Stomach (tissue), 9 donors: ENCODE data around the gene CPS1. TPM values are rescaled to one million over a fixed set of nuclear protein-coding genes. Genes with fewer than 3 reads are reported as not detected.

Experiments used
- DNase-seq, 2 donors: peaks; one replicate each; pipeline versions ENCODE4 v3.0.0 to v3.0.0-alpha.2; 2013 to 2019
- H3K27ac ChIP-seq, 5 donors: fragments of 200-600 bp in 4 of 5; sonication (generic) in 4 of 5; one replicate each; pipeline ENCODE4 v1.5.1; 2013 to 2019; ENCODE audit warnings: mild to moderate bottlenecking in 1 of 5, moderate library complexity in 1 of 5
- H3K27me3 ChIP-seq, 3 donors: fragments of 200-600 bp; sonication (generic); one replicate each; pipeline ENCODE4 v1.5.1; 2017 to 2019; ENCODE audit warnings: mixed run types in 1 of 3
- H3K36me3 ChIP-seq, 4 donors: fragments of 200-600 bp; sonication (generic); 1 replicate in 3 of 4; 2 replicates in 1 of 4; pipeline ENCODE4 v1.5.1; 2016 to 2019
- H3K4me1 ChIP-seq, 4 donors: fragments of 200-600 bp; sonication (generic); one replicate each; pipeline ENCODE4 v1.5.1; 2016 to 2019
- H3K4me3 ChIP-seq, 4 donors: fragments of 200-600 bp; sonication (generic) in 3 of 4; one replicate each; pipeline ENCODE4 v1.5.1; 2016 to 2019; ENCODE audit warnings: mild to moderate bottlenecking in 1 of 4
- H3K9me3 ChIP-seq, 4 donors: fragments of 200-600 bp; sonication (generic); one replicate each; pipeline ENCODE4 v1.5.1; 2016 to 2019
- CTCF ChIP-seq, 7 experiments: fragments of 450-650 bp in 4 of 7; fragments of 200-600 bp in 3 of 7; sonication (generic) in 3 of 7; IDR thresholded peaks; one replicate each; pipeline ENCODE4 v1.5.1; 2016 to 2019; ENCODE audit warnings: antibody characterized with exemption in 7 of 7, control low read depth in 2 of 7, mild to moderate bottlenecking in 1 of 7
- EP300 ChIP-seq: sonication (generic); formaldehyde crosslinking; IDR thresholded peaks from one replicate; pipeline ENCODE4 v1.6.1; 2017; ENCODE audit warnings: antibody characterized with exemption
- POLR2A ChIP-seq, 4 donors: fragments of 450-650 bp; IDR thresholded peaks; one replicate each; pipeline ENCODE4 v1.6.1; 2016; ENCODE audit warnings: antibody characterized with exemption in 4 of 4, control low read depth in 2 of 4, mild to moderate bottlenecking in 1 of 4, moderate library complexity in 1 of 4
- POLR2AphosphoS5 ChIP-seq, 3 donors: sonication (generic); formaldehyde crosslinking; IDR thresholded peaks; one replicate each; pipeline ENCODE4 v1.6.1; 2016; ENCODE audit warnings: antibody characterized with exemption in 3 of 3
- WGBS, 5 donors: extraction: QIAGEN DNeasy Blood & Tissue Kit in 3 of 5; methylation state at CpG; one replicate each; pipeline versions ENCODE4 v1.1.5 to v1.1.7; 2013 to 2018; 5-methylcytosine and 5-hydroxymethylcytosine counted together
- intact Hi-C: fragments of 100-400 bp; cut with DNase I; formaldehyde crosslinking; loops from one replicate; pipeline ENCODE4 v1.15.1; 2023; ENCODE audit warnings: low total_unique reads
- polyA plus RNA-seq, 3 donors: library from polyadenylated mRNA; stranded (reverse); fragments of 200-250 nt; gene quantifications; one replicate each; pipeline ENCODE4 v1.2.3, GENCODE V29; 2013
- total RNA-seq, 5 donors: library from RNA; depleted of rRNA; stranded (reverse); fragments of >200 nt; gene quantifications; one replicate each; pipeline versions ENCODE4 v1.1.0 to v1.2.3, GENCODE V29; 2014 to 2016
- donor health status: healthy with polysubstance abuse.
- donor health status: Bipolar disorder and iron deficiency.
- donor health status: healthy.

Gene CPS1
- total and polyA plus RNA-seq, 8 donors, result under 0.01 to 14.9 (median 0.51) TPM

- DNase-seq, result no peak
- TF ChIP-seq EP300 (no peak), POLR2AphosphoS5 (IDR thresholded peaks at IDR 0.05) (no peak), CTCF (IDR thresholded peaks at IDR 0.05) (no peak), POLR2A (IDR thresholded peaks at IDR 0.05) (no peak)
- 74 to 91% (median 85%) methylated on average over 1 of the region's 1 CpG for WGBS, 5 donors
- no peaks in the 10 kb centered on the region for H3K27me3 ChIP-seq
- H3K27ac ChIP-seq, result no peak overlapping the region
- H3K4me1 ChIP-seq, result no peaks in the 10 kb centered on the region
- H3K36me3 ChIP-seq, result no peaks in the 10 kb centered on the region
- H3K9me3 ChIP-seq, result no peaks in the 10 kb centered on the region
- no peak overlapping the region for H3K4me3 ChIP-seq
- intact Hi-C loops, result no loop called here
These were observed 60.9 kb downstream of the CPS1 start for GRCh38 chr2:210617318-210617717.

GRCh38 chr2:210617732-210618330 lies 61.4 kb downstream of the CPS1 start:
- TF ChIP-seq POLR2A (IDR thresholded peaks at IDR 0.05), result no peak
- TF ChIP-seq POLR2AphosphoS5 (IDR thresholded peaks at IDR 0.05), result no peak
- TF ChIP-seq CTCF (IDR thresholded peaks at IDR 0.05), result peak in 4 of 7 experiments; percentile 13 to 50 (median 23)
- TF ChIP-seq EP300, result no peak
- Histone ChIP-seq H3K4me3 (no peak overlapping the region), H3K27me3 (no peaks in the 10 kb centered on the region), H3K27ac (no peak overlapping the region), H3K36me3 (no peaks in the 10 kb centered on the region), H3K9me3 (no peaks in the 10 kb centered on the region), H3K4me1 (no peaks in the 10 kb centered on the region)
- DNase-seq, result peak in 1 of 2 donors; percentile 71
- 20 to 31% (median 22%) methylated on average over 3 of the region's 3 CpGs for WGBS, 5 donors
- intact Hi-C loops, result no loop called here

DNA sequence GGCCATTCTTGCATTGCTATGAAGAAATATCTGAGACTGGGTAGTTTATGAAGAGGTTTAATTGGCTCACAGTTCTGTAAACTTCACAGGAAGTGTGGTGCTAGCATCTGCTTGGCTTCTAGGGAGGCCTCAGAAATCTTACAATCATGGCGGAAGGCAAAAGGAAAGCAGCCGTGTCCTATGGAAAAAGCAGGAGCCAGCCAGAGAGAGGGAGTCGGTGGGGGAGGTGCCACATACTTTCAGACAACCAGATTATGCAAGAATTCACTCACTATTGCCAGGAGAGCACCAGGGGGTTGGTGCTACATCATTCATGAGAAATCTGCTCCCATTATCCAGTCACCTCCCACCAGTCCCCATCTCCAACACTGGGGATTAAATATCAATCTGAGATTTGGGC lies 64.1 kb downstream of the CPS1 start:
- no peak for TF ChIP-seq EP300
- TF ChIP-seq CTCF (IDR thresholded peaks at IDR 0.05), result no peak
- no peak for TF ChIP-seq POLR2AphosphoS5 (IDR thresholded peaks at IDR 0.05)
- no peak for TF ChIP-seq POLR2A (IDR thresholded peaks at IDR 0.05)
- Histone ChIP-seq H3K27me3 (no peaks in the 10 kb centered on the region), H3K4me3 (no peak overlapping the region), H3K36me3 (no peaks in the 10 kb centered on the region), H3K9me3 (no peaks in the 10 kb centered on the region), H3K27ac (no peak overlapping the region), H3K4me1 (no peaks in the 10 kb centered on the region)
- 67 to 81% (median 75%) methylated on average over 3 of the region's 3 CpGs for WGBS, 5 donors
- DNase-seq, result no peak
- intact Hi-C loops, result no loop called here

DNA sequence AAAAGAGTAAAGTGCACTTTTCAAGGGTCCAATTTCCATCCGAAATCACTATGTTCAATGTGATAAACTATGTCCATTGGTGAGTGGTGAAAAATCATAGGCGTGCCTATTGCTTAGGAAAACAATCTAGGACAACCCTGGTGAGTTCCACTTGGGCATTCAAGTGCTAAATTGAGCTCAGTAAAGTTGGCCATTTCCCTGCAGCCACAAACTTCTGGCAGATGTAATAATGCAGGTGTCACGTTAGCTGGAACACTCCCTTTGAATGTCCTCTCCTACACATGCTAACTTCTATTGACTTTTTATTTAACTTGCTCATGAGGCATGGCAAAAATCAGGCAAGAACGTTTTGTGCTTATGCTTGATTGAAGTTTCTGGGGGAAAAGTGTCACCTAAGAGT lies 67.1 kb downstream of the CPS1 start:
- Histone ChIP-seq H3K36me3 (no peaks in the 10 kb centered on the region), H3K27ac (no peak overlapping the region), H3K27me3 (no peaks in the 10 kb centered on the region), H3K9me3 (no peaks in the 10 kb centered on the region), H3K4me1 (no peaks in the 10 kb centered on the region), H3K4me3 (no peak overlapping the region)
- TF ChIP-seq POLR2AphosphoS5 (IDR thresholded peaks at IDR 0.05) (no peak), CTCF (IDR thresholded peaks at IDR 0.05) (no peak), EP300 (no peak), POLR2A (IDR thresholded peaks at IDR 0.05) (no peak)
- intact Hi-C loops, result no loop called here
- WGBS, 5 donors, result 56 to 68% (median 61%) methylated on average over 4 of the region's 4 CpGs
- no peak for DNase-seq
